ENCODE results near the gene MYOZ3.

Gene MYOZ3

GRCh38 chr5:150660108-150660831 is 781 bp upstream of the MYOZ3 start:
- DNase-seq: no peak

DNA sequence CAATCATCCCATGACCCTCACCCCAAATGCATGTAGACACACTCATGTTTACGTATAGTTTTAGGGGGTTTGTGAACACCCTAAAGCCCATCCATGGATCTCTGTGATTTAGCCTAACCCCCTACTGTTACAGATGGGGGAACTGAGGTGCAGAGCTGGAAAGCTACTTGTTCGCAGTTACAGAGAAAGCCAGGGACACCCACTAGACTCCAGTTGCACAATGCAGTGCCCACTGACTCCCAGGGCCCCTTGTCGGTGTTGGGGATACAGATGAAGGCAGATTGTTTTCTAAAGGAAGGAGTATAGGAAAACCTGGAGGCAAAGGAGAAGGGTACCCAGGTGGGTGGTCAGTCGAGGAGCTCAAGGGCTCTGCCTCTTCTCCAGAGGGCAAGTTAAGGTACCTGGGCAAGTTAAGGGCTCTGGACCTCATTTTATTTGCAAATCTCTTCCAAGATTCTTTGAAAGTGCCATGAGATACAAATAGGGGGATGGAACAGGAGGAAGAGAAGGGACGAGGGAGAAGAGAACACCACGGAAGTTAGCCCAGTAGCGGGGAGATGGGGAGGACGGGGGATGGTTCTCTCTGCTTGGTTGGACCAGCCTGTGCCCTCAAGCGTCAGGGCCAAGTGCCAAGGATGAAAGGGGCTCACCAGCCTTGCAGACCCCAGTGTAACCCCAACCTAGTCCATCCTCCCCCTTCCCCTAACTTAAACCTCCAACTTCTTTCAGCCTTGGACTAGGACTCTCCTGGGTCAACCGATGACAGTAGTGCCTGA is 958 bp downstream of the MYOZ3 start:
- DNase-seq: no peak

GRCh38 chr5:150662731-150663516 is 1.9 kb downstream of the MYOZ3 start:
- DNase-seq: no peak

DNA sequence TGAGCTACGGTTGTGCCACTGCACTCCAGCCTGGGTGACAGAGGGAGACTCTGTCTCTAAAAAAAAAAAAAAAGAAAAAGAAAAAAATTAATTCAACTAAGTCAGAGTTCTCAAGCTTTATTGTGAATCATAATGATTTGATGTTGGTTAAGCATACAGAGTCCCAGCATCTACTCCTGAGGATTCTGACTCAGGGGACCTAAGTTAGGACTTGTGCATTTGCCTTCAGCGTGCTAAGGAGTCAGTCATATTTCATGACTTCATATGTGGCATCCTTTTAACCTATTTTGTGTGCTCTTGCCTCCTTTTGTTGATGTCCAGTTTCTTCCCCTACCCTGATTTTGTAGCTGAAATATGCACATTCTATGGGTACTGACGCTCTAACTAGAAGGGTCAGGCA is 2.9 kb downstream of the MYOZ3 start:
- DNase-seq: no peak

GRCh38 chr5:150665044-150665443 is 4.0 kb downstream of the MYOZ3 start:
- DNase-seq: no peak

GRCh38 chr5:150670275-150670947 is 9.4 kb downstream of the MYOZ3 start:
- no peak for DNase-seq

GRCh38 chr5:150670948-150671310 is 9.9 kb downstream of the MYOZ3 start:
- DNase-seq: no peak

GRCh38 chr5:150671509-150672236 is 10.6 kb downstream of the MYOZ3 start:
- DNase-seq: no peak

DNA sequence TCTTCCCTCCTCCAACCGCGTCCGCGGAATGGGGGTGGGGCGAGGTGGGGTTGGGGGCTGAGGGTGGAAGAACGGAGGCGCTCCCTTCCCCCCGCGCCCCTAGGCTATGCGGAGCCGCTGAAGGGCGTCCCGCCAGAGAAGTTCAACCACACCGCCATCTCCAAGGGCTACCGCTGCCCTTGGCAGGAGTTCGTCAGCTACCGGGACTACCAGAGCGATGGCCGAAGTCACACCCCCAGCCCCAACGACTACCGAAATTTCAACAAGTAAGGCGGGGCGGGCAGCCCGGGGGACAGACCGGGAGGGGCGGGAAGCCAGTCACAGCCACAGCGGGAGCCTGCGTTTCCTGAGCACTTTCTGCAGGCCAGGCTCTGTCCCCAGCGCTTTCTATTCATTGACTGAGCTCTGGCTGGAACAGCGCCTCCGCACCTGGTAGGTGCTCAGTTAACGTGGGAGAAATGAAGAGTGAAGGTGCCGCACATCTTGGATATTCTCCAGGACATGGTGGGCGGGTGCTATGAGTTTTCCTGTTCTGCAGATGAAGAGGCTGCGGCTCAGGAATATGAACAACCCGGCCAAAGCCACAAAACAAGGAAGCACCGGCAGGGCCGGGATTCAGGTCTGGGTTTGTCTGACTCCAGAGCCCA is 11.3 kb downstream of the MYOZ3 start:
- DNase-seq: no peak

DNA sequence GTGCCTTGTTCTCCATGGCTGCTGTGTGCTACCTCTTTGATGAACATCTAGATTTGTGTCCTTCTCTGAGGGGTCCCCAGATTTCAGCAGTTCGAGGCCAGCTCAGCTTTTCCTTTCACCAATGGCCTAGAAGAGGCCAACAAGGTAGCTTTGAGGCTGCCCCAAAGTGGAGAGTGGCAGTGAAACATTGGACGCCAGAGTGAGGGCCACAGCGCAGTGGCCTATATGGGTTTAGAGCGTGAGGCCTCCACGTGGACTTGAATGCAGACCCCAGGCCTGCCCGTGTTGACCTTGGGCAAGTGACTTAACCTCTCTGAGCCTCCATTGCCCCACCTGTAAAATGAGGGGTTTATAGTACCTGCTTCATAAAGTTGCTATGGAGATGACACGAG is 11.8 kb downstream of the MYOZ3 start:
- DNase-seq: no peak

GRCh38 chr5:150674341-150674821 is 13.3 kb downstream of the MYOZ3 start:
- no peak for DNase-seq

- no peak for DNase-seq
These were observed 14.0 kb downstream of the MYOZ3 start for GRCh38 chr5:150675069-150675468.

GRCh38 chr5:150676578-150676977 is 15.5 kb downstream of the MYOZ3 start:
- no peak for DNase-seq

- no peak for DNase-seq
These were observed 28.1 kb downstream of the MYOZ3 start for GRCh38 chr5:150689120-150689519.

DNA sequence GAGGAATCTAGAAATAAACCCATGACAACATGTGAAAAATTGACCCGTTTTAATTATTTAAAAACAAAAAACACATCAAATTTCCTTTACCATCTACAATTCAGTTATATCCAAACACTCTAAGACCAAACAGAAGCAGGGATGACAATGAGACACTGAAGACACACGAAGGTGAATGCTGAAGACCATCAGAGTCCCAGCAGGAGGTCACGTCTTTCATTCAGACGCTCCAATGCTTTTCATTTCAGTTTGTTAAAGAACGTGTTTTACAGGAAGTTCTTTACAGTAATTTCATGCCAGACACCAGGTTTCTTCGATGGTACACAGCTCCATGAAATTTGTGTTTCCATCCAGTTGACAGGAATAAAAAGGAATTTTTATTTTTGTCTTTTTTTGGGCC is 29.7 kb downstream of the MYOZ3 start:
- no peak for DNase-seq

- no peak for DNase-seq
These were observed 31.2 kb downstream of the MYOZ3 start for GRCh38 chr5:150692276-150692675.

GRCh38 chr5:150694612-150695011 is 33.6 kb downstream of the MYOZ3 start:
- DNase-seq: no peak

GRCh38 chr5:150700246-150700593 is 39.2 kb downstream of the MYOZ3 start:
- no peak for DNase-seq

DNA sequence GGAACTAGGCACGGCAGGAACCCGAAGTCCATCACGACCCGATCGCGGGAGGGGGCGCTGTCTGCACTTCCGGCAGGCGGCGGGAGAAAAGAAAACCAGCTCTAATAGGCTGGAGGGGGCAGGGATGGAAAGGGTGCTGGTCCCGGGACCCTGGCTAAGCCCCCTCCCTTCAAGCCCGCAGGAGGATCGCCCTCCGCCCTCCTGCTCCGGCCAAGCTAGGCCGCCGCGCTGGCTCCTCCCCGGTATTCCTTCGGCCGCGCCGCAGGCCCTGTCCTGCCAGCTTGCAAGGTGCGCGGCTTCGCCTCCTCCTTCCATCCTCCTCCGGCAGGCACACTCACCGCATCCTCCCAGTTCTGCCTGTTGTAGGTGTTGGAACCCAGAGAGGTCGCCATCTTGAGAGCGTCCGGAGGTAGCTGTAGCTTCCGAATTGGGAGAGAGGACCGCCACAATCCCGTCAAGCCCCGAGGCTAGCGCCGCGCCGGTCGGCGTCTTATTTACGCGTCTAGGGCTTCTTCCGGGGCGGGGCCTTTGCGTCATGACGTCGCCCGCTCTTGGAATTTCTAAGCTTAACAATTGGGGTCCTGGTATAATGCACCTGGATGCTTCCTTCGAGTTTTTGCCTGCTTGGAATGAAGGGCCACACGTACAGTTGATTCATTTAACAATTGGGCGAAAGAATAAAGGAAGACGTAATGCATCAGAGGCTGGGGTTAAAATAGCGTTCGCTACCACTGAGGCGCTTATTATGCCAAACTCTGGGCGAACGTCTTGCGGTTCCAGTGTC is 39.7 kb downstream of the MYOZ3 start, which contains the start of gene RBM22:
Gene RBM22, minus strand, starts transcription at position 469 of the 784 bp plus-strand sequence. Its CDS starts 77 bp downstream, at position 392.
- DNase-seq: peak; percentile 67

DNA sequence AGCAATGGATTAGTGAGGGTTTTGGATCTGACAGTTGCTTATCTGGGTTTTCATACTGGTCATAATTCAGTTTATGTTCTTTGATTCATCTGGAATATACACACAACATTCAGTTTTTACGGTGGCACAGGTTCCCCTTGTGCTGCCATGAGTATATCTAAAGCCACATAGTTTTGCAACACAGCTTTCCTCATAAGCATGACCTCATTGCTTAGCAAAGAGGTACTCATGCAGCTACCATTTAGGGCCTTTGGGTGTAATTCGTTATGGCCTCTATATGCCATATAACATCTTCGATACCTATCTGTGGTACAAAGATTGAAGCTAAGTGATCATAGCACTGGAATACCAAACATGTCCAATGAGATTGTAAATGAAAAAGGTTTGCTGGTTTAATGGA is 42.7 kb downstream of the MYOZ3 start:
- DNase-seq: no peak
